ENCODE measurements around the gene ZBTB21.

DNA sequence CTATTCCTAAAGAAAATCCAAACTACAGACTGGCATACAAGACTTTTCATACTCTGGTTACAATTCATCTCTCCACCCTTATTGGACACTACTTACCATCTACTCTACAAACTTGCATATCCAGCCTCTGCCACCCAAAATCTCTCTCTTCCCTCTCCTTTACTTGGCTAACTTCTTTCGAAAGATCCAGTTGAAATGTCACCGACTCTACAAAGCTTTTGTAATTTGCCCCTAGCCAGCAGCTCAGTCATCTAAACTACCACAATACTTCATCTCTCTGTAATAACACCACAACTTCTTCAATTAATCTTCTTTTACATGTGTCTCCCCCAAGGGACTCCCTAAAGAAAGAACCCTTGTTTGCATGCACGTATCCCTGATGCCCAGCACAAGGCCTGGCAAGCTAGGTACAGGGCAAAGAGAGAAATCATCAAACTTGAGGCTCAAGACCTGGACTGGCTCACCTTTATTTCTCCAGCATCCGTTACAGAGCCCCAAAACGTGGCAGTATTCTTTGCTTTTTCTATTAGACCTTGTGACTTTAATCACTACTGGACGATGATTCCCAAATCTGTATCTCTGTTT is 2.7 kb downstream of the ZBTB21 start:
- TF ChIP-seq, protein P1, sequence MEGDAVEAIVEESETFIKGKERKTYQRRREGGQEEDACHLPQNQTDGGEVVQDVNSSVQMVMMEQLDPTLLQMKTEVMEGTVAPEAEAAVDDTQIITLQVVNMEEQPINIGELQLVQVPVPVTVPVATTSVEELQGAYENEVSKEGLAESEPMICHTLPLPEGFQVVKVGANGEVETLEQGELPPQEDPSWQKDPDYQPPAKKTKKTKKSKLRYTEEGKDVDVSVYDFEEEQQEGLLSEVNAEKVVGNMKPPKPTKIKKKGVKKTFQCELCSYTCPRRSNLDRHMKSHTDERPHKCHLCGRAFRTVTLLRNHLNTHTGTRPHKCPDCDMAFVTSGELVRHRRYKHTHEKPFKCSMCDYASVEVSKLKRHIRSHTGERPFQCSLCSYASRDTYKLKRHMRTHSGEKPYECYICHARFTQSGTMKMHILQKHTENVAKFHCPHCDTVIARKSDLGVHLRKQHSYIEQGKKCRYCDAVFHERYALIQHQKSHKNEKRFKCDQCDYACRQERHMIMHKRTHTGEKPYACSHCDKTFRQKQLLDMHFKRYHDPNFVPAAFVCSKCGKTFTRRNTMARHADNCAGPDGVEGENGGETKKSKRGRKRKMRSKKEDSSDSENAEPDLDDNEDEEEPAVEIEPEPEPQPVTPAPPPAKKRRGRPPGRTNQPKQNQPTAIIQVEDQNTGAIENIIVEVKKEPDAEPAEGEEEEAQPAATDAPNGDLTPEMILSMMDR (IDR thresholded peaks at IDR 0.05) = no peak
- TF ChIP-seq POLR2A (IDR thresholded peaks at IDR 0.05) = no peak
